IMR-90 (cell line): Measurements from ENCODE around the gene NFATC1. TPM values are rescaled to one million over a fixed set of nuclear protein-coding genes. Genes with fewer than 3 reads are reported as not detected.

Source experiments
- ATAC-seq: fragments of 200-7000 bp; cut with Tn5 transposase; 2 replicates; pipeline ENCODE4 v1.9.1; 2020; ENCODE audit warnings: low read depth, mild to moderate bottlenecking, moderate library complexity
- BruUV-seq: library from RNA; stranded (reverse); fragments of 400-500 nt; replicated peaks from 2 replicates; lab custom pipeline; 2021; lab: Mats Ljungman, UMichigan
- CTCF ChIA-PET: fragments of 300-600 bp; formaldehyde crosslinking; extraction: SDS; loops from one replicate; lab custom pipeline; 2021; ENCODE audit warnings: antibody characterized with exemption; lab: Yijun Ruan, JAX
- POLR2A ChIA-PET: fragments of 300-600 bp; sonication (Branson Sonifier 250); formaldehyde crosslinking; loops from one replicate; lab custom pipeline; 2022; ENCODE audit warnings: antibody characterized with exemption; ENCODE audit not compliant: unreplicated experiment; lab: Charles Lee
- DNase-seq: peaks from one replicate; pipeline ENCODE4 v3.0.0; 2013
- H2AFZ ChIP-seq: replicated peaks from 2 replicates; pipeline ENCODE3; 2013; ENCODE audit warnings: low read length, mild to moderate bottlenecking; ENCODE audit not compliant: poor library complexity
- H2AK5ac ChIP-seq: 2 replicates; pipeline ENCODE4 v1.6.1; 2013; ENCODE audit warnings: low read depth, low read length, inconsistent platforms
- H2AK9ac ChIP-seq: replicated peaks from 2 replicates; pipeline ENCODE3; 2013; ENCODE audit warnings: mild to moderate bottlenecking, low read depth, low read length, moderate library complexity; ENCODE audit not compliant: poor library complexity
- H2BK120ac ChIP-seq: 2 replicates; pipeline ENCODE4 v1.6.1; 2013; ENCODE audit warnings: low read depth, low read length, inconsistent platforms
- H2BK15ac ChIP-seq: 3 replicates; pipeline ENCODE4 v1.6.1; 2013; ENCODE audit warnings: low read depth, low read length, inconsistent platforms
- H2BK20ac ChIP-seq: 2 replicates; pipeline ENCODE4 v1.6.1; 2013; ENCODE audit warnings: low read depth, mild to moderate bottlenecking, inconsistent platforms, low read length, moderate library complexity
- H2BK5ac ChIP-seq: 2 replicates; pipeline ENCODE4 v1.6.1; 2013; ENCODE audit warnings: mild to moderate bottlenecking, low read depth, low read length, inconsistent platforms; ENCODE audit not compliant: poor library complexity, severe bottlenecking
- H3K14ac ChIP-seq: replicated peaks from 2 replicates; pipeline ENCODE4 v1.6.1; 2013; ENCODE audit warnings: low read depth, low read length, inconsistent platforms
- H3K18ac ChIP-seq: 2 replicates; pipeline ENCODE4 v1.6.1; 2013; ENCODE audit warnings: low read depth, low read length, control low read depth
- H3K23ac ChIP-seq: 2 replicates; pipeline ENCODE4 v1.6.1; 2013; ENCODE audit warnings: low read depth, low read length, inconsistent platforms
- H3K27ac ChIP-seq: 2 replicates; pipeline ENCODE4 v1.5.1; 2013; ENCODE audit warnings: mild to moderate bottlenecking, control low read depth, low read length; ENCODE audit not compliant: insufficient read depth
- H3K27me3 ChIP-seq: 2 replicates; pipeline ENCODE4 v1.6.1; 2013; ENCODE audit warnings: low read length; ENCODE audit not compliant: control insufficient read depth, insufficient read depth
- H3K36me3 ChIP-seq: 2 replicates; pipeline ENCODE4 v1.6.1; 2013; ENCODE audit warnings: low read length, mixed read lengths; ENCODE audit not compliant: control insufficient read depth, insufficient read depth
- H3K4ac ChIP-seq: 2 replicates; pipeline ENCODE4 v1.6.1; 2013; ENCODE audit warnings: low read depth, low read length, inconsistent platforms
- H3K4me1 ChIP-seq: 2 replicates; pipeline ENCODE4 v1.6.1; 2013; ENCODE audit warnings: low read length, mixed read lengths; ENCODE audit not compliant: control insufficient read depth, insufficient read depth
- H3K4me2 ChIP-seq: 2 replicates; pipeline ENCODE4 v1.6.1; 2013; ENCODE audit warnings: low read depth, mild to moderate bottlenecking, control low read depth, low read length, moderate library complexity
- H3K4me3 ChIP-seq: 2 replicates; pipeline ENCODE4 v1.5.1; 2013; ENCODE audit warnings: low read depth, mild to moderate bottlenecking, control low read depth, low read length, moderate library complexity; ENCODE audit not compliant: insufficient read depth
- H3K56ac ChIP-seq: 2 replicates; pipeline ENCODE4 v1.6.1; 2013; ENCODE audit warnings: low read length, inconsistent platforms; ENCODE audit not compliant: insufficient read depth; ENCODE audit errors: extremely low read depth
- H3K79me1 ChIP-seq, 2 experiments: 2 replicates each; pipeline ENCODE4 v1.6.1; 2013; ENCODE audit warnings: low read length in 2 of 2, inconsistent platforms in 1 of 2, low read depth in 1 of 2
- H3K9ac ChIP-seq: 2 replicates; pipeline ENCODE4 v1.6.1; 2013; ENCODE audit warnings: low read depth, low read length, control low read depth
- H3K9me1 ChIP-seq: 2 replicates; pipeline ENCODE4 v1.6.1; 2013; ENCODE audit warnings: low read length, inconsistent platforms; ENCODE audit not compliant: insufficient read depth
- H3K9me3 ChIP-seq: 2 replicates; pipeline ENCODE4 v1.6.1; 2013; ENCODE audit warnings: low read length; ENCODE audit not compliant: control insufficient read depth, insufficient read depth
- H4K20me1 ChIP-seq: 2 replicates; pipeline ENCODE4 v1.6.1; 2013; ENCODE audit warnings: low read length, inconsistent platforms; ENCODE audit not compliant: insufficient read depth
- H4K5ac ChIP-seq: 2 replicates; pipeline ENCODE4 v1.6.1; 2013; ENCODE audit warnings: mild to moderate bottlenecking, low read depth, low read length, control low read depth
- H4K8ac ChIP-seq, 2 experiments: 2 replicates each; pipeline ENCODE4 v1.6.1; 2013; ENCODE audit warnings: low read depth in 2 of 2, low read length in 2 of 2, control low read depth in 1 of 2, inconsistent platforms in 1 of 2
- H4K91ac ChIP-seq: 2 replicates; pipeline ENCODE4 v1.6.1; 2013; ENCODE audit warnings: low read depth, low read length, inconsistent platforms; ENCODE audit not compliant: insufficient read depth
- BHLHE40 ChIP-seq: fragments of 150-350 bp; IDR thresholded peaks from 2 replicates; pipeline ENCODE4 v1.6.1; 2016; ENCODE audit warnings: mild to moderate bottlenecking, low read depth, low read length
- CEBPB ChIP-seq: IDR thresholded peaks from 2 replicates; pipeline ENCODE4 v1.6.1; 2012; ENCODE audit warnings: low read depth, low read length, improper control_type of control experiment
- CHD1 ChIP-seq: IDR thresholded peaks from 2 replicates; pipeline ENCODE4 v1.6.1; 2012; ENCODE audit warnings: low read depth, low read length, improper control_type of control experiment
- CTCF ChIP-seq: conservative IDR thresholded peaks from 2 replicates; pipeline ENCODE4 v1.5.1; 2012; ENCODE audit warnings: mild to moderate bottlenecking, low read depth, low read length, improper control_type of control experiment
- ELK1 ChIP-seq: fragments of 150-350 bp; IDR thresholded peaks from 2 replicates; pipeline ENCODE4 v1.6.1; 2016; ENCODE audit warnings: low read depth, mild to moderate bottlenecking, low read length, moderate library complexity, borderline replicate concordance
- MAFK ChIP-seq: IDR thresholded peaks from 2 replicates; pipeline ENCODE4 v1.6.1; 2012; ENCODE audit warnings: low read depth, low read length, improper control_type of control experiment
- MAZ ChIP-seq: IDR thresholded peaks from 2 replicates; pipeline ENCODE4 v1.6.1; 2012; ENCODE audit warnings: low read depth, mild to moderate bottlenecking, low read length, improper control_type of control experiment, moderate library complexity, borderline replicate concordance
- POLR2A ChIP-seq: IDR thresholded peaks from 2 replicates; pipeline ENCODE4 v1.6.1; 2012; ENCODE audit warnings: mild to moderate bottlenecking, low read depth, low read length
- RAD21 ChIP-seq: IDR thresholded peaks from 2 replicates; pipeline ENCODE4 v1.6.1; 2012; ENCODE audit warnings: low read length, improper control_type of control experiment
- RCOR1 ChIP-seq: IDR thresholded peaks from 2 replicates; pipeline ENCODE4 v1.6.1; 2012; ENCODE audit warnings: mild to moderate bottlenecking, low read length, improper control_type of control experiment; ENCODE audit not compliant: insufficient replicate concordance
- SMC3 ChIP-seq: fragments of 150-350 bp; IDR thresholded peaks from 2 replicates; pipeline ENCODE4 v1.6.1; 2016; ENCODE audit warnings: low read depth, mild to moderate bottlenecking, antibody characterized with exemption, low read length, moderate library complexity
- WGBS, 2 experiments: methylation state at CpG; one replicate each; pipeline versions ENCODE4 v1.1.5 to v1.1.7; 2013; ENCODE audit warnings: missing lambda C conversion rate in 2 of 2; ENCODE audit not compliant: insufficient read length in 1 of 2; ENCODE audit errors: extremely low coverage in 2 of 2; 5-methylcytosine and 5-hydroxymethylcytosine counted together
- dilution Hi-C: fragments of 300-500 bp; cut with HindIII; formaldehyde crosslinking; loops from one replicate; pipeline ENCODE4 v1.14.3; 2018; ENCODE audit warnings: low sequenced_read_pairs; ENCODE audit not compliant: unreplicated experiment
- in situ Hi-C: fragments of 300-500 bp; cut with MboI; formaldehyde crosslinking; loops from 3 replicates; pipeline ENCODE4 v1.14.3; 2019; ENCODE audit warnings: low sequenced_read_pairs, inconsistent platforms, mixed read lengths
- intact Hi-C: fragments of 100-400 bp; cut with micrococcal nuclease; formaldehyde crosslinking; loops from 2 replicates; pipeline ENCODE4 v1.10.0; 2022
- polyA plus RNA-seq, 3 experiments: library from polyadenylated mRNA; depleted of rRNA; stranded (reverse); fragments of >200 nt; gene quantifications; 2 replicates each; pipeline ENCODE4 v1.2.3, GENCODE V29; 2012; ENCODE audit warnings: low replicate concordance in 1 of 3
- total RNA-seq: library from RNA; depleted of rRNA; stranded (reverse); fragments of >200 nt; gene quantifications from 2 replicates; pipeline ENCODE4 v1.2.3, GENCODE V29; 2012

NFATC1 gene
- total and polyA plus RNA-seq, 2 of the 4 experiments (the other 2 are of a cell fraction), result 0.36 to 1.8 TPM

GRCh38 chr18:79348066-79348465 is 47.7 kb upstream of the NFATC1 start:
- H2AFZ ChIP-seq, result no peak overlapping the region
- H3K23ac ChIP-seq, result no peak overlapping the region
- no peak overlapping the region for H2BK15ac ChIP-seq
- H3K36me3 ChIP-seq, result peaks cover 40% of the 10 kb centered on the region
- H3K9ac ChIP-seq, result no peak overlapping the region
- no peak overlapping the region; a peak in 1 of 4 replicates for H4K8ac ChIP-seq
- no peak overlapping the region for H3K4ac ChIP-seq
- H3K27me3 ChIP-seq, result no peaks in the 10 kb centered on the region
- H3K4me1 ChIP-seq, result 0 out of 2 replicates have a peak, but pooled peaks cover 3% of the 10 kb centered on the region
- WGBS, 2 experiments, result 80% methylated on average over 1 of the region's 5 CpGs; no CpG with 5 or more reads in 1 of the 2 experiments
- ChIA-PET POLR2A (no interaction called here), CTCF (interaction anchor here (1.4 kb wide), 1 partner anchor 13 kb away, joined by 4 read pairs; no protein-coding TSS in a partner anchor)
- no peak overlapping the region for H2BK5ac ChIP-seq
- H2AK5ac ChIP-seq, result no peak overlapping the region
- no peak overlapping the region for H3K27ac ChIP-seq
- no peak overlapping the region for H3K14ac ChIP-seq
- in situ Hi-C loops, result no loop called here
- ATAC-seq (peak; percentile 11; the same call in 1 of the 2 replicates), DNase-seq (peak; percentile 63)
- intact Hi-C loops, result no loop called here
- H2BK120ac ChIP-seq, result no peak overlapping the region
- H3K9me1 ChIP-seq, result peaks cover 6% of the 10 kb centered on the region
- H2AK9ac ChIP-seq, result peak overlapping the region; percentile 42
- no peak overlapping the region for H2BK20ac ChIP-seq
- no peaks in the 10 kb centered on the region for H3K79me1 ChIP-seq
- H3K56ac ChIP-seq, result no peak overlapping the region
- H4K5ac ChIP-seq, result no peak overlapping the region
- H4K20me1 ChIP-seq, result no peaks in the 10 kb centered on the region
- TF ChIP-seq RAD21 (no peak), POLR2A (no peak), BHLHE40 (no peak), CHD1 (no peak), MAFK (no peak), SMC3 (no peak), RCOR1 (no peak), ELK1 (no peak), CTCF (no peak), CEBPB (no peak), MAZ (no peak)
- no peaks in the 10 kb centered on the region for H3K9me3 ChIP-seq
- dilution Hi-C loops, result no loop called here
- no peak overlapping the region for H3K18ac ChIP-seq
- H4K91ac ChIP-seq, result no peak overlapping the region
- H3K4me2 ChIP-seq, result no peak overlapping the region
- H3K4me3 ChIP-seq, result no peak overlapping the region
- BruUV-seq, result no TSS peak
